ENCODE measurements around the gene PRDM16. TPM values are rescaled to one million over a fixed set of nuclear protein-coding genes. Genes with fewer than 3 reads are reported as not detected.
A peak's percentile ranks its signal among the peaks of the same experiment; 100 is the strongest.

PRDM16 gene
- total RNA-seq, 1 donor: 19.9 TPM

GRCh38 chr1:3472906-3473305 lies 403.9 kb downstream of the PRDM16 start:
- no peak for DNase-seq (ENCODE audit: low read depth in 2 of 3, low spot score in 2 of 3)

- no peak for DNase-seq (ENCODE audit: low read depth in 2 of 3, low spot score in 2 of 3)
Observed at GRCh38 chr1:3473381-3473844, 404.4 kb downstream of the PRDM16 start.

- no peak for DNase-seq (ENCODE audit: low read depth in 2 of 3, low spot score in 2 of 3)
Observed at GRCh38 chr1:3474016-3474415, 405.0 kb downstream of the PRDM16 start.

- DNase-seq (ENCODE audit: low read depth in 2 of 3, low spot score in 2 of 3): no peak
Observed at GRCh38 chr1:3474421-3474820, 405.4 kb downstream of the PRDM16 start.

GRCh38 chr1:3475839-3476573 lies 407.0 kb downstream of the PRDM16 start:
- DNase-seq (ENCODE audit: low read depth in 2 of 3, low spot score in 2 of 3): no peak

- DNase-seq (ENCODE audit: low read depth in 2 of 3, low spot score in 2 of 3): no peak
Observed at GRCh38 chr1:3476666-3477065, 407.7 kb downstream of the PRDM16 start.

- no peak for DNase-seq (ENCODE audit: low read depth in 2 of 3, low spot score in 2 of 3)
Observed at GRCh38 chr1:3477241-3477995, 408.4 kb downstream of the PRDM16 start.

- DNase-seq (ENCODE audit: low read depth in 2 of 3, low spot score in 2 of 3): no peak
Observed at GRCh38 chr1:3478187-3478586, 409.2 kb downstream of the PRDM16 start.

GRCh38 chr1:3479511-3480368 lies 410.7 kb downstream of the PRDM16 start:
- DNase-seq (ENCODE audit: low read depth in 2 of 3, low spot score in 2 of 3): no peak

- DNase-seq (ENCODE audit: low read depth in 2 of 3, low spot score in 2 of 3): no peak
Observed at GRCh38 chr1:3480369-3480719, 411.3 kb downstream of the PRDM16 start.

- no peak for DNase-seq (ENCODE audit: low read depth in 2 of 3, low spot score in 2 of 3)
Observed at GRCh38 chr1:3481046-3481445, 412.0 kb downstream of the PRDM16 start.

- DNase-seq (ENCODE audit: low read depth in 2 of 3, low spot score in 2 of 3): no peak
Observed at GRCh38 chr1:3481836-3482375, 412.9 kb downstream of the PRDM16 start.

GRCh38 chr1:3482378-3482849 lies 413.4 kb downstream of the PRDM16 start:
- peak in 1 of 3 donors; percentile 35 for DNase-seq (ENCODE audit: low read depth in 2 of 3, low spot score in 2 of 3)

- DNase-seq (ENCODE audit: low read depth in 2 of 3, low spot score in 2 of 3): no peak
Observed at GRCh38 chr1:3483380-3483779, 414.4 kb downstream of the PRDM16 start.

- DNase-seq (ENCODE audit: low read depth in 2 of 3, low spot score in 2 of 3): peak in 1 of 3 donors; percentile 49
Observed at GRCh38 chr1:3483801-3484444, 414.9 kb downstream of the PRDM16 start.

GRCh38 chr1:3485016-3485415 lies 416.0 kb downstream of the PRDM16 start:
- no peak for DNase-seq (ENCODE audit: low read depth in 2 of 3, low spot score in 2 of 3)
